GM18517 (cell line): ENCODE measurements around the gene DIS3L2.
"Not testable (repeated sequence)": the region's sequence is repeated elsewhere in the genome, so short reads cannot be mapped to it uniquely, and the experiment has no call there.

ENCODE experiments used
- ATAC-seq: cut with Tn5 transposase; IDR thresholded peaks from one replicate; pipeline ENCODE4 v1.9.1; 2021; ENCODE audit warnings: mild to moderate bottlenecking, moderate library complexity; ENCODE audit not compliant: unreplicated experiment

DIS3L2 gene

DNA sequence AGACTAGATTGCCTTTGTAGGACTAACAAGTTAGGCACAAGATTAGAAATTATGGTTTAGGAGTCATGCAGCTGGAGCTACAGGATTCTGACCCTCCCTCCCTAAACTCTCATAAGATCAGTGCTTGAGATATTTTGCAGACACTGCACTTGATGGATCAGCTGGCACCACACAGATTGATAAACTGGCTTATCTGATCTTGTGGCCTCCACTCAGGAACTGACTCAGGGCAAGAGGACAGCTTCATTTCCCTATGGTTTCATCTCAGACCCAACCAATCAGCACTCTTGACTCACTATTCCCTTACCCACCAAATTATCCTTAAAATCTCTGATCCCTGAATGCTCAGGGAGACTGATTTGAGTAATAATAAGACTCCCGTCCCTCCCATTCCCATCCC, 152.3 kb downstream of the DIS3L2 start:
- ATAC-seq = no peak

DNA sequence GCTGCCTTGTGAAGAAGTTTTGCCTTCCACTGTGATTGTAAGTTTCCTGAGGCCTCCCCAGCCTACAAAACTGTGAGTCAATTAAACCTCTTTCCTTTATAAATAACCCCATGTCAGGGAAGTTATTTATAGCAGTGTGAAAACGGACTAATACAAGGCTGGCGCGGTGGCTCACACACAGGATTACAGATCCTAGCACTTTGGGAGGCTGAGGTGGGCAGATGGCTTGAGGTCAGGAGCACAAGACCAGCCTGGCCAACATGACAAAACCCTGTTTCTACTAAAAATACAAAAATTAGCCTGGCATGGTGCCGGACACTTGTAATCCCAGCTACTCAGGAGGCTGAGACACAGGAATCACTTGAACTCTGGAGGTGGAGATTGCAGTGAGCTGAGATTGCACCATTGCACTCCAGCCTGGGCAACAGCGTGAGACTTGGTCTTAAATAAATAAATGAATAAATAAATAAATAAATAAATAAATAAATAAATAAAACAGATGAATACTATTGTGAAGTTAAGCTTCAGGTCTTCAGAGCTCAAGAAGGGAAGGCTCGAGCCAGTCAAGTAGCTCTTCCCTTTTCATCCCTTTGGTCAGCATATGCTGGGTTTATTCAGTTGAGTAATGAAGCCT, 154.3 kb downstream of the DIS3L2 start:
- ATAC-seq = not testable (repeated sequence)

DNA sequence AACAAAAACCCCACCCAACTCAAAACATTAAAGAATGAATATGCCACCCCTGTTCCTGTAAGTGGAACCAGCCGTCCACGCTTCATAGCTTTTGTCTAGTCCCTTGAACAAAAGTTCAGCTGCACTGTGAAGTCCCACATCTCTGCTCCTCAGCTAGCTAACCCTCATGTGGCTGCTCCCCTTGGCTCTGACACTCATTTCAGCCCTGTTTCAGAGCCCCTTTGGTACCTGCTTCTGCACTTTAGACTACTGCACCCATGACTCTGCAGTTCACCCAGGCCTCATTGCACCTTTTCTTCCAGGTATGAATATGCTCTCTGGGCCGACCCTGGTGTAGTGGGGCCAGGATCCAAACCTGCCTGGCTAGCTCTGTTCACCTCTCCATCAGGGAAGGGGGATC, 155.3 kb downstream of the DIS3L2 start:
- ATAC-seq = no peak

DNA sequence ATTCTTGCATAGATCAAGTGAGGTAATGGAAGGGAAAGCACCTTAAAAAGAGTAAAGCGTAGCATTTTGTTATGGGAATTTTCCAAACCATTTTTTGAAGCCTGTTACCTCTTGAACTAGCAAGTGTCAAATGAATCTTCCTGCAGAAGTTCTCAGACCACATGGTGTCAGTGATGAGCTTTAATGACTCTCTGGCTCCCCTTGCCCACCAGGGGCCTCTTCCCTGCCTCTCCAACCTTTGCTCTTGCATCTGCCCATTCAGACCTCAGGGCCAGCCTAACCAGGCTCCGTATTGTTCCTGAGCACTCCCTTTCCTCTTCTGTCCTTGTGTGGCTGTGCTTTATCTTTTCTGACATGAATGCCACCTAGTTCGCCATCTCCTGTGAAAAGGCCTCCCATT, 155.9 kb downstream of the DIS3L2 start:
- ATAC-seq = no peak

DNA sequence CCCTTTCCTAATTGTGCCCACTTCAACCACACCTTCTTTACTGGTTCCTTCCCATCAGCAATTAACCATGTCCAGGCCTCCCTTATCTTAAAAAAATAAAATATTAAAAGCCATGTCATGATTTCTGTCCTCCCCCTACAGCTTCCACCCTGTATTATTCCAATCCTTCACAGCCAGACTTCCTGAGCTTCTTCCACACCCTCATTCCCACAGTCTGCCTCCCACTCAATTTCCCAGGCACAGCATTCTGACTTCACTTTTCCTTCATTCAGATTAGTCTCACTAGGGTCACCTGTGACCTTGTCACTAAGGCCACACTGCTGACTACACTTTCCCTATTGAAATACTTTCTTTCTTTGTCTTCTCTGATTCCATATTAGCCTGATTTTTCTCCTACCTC, 159.4 kb downstream of the DIS3L2 start:
- ATAC-seq = no peak

DNA sequence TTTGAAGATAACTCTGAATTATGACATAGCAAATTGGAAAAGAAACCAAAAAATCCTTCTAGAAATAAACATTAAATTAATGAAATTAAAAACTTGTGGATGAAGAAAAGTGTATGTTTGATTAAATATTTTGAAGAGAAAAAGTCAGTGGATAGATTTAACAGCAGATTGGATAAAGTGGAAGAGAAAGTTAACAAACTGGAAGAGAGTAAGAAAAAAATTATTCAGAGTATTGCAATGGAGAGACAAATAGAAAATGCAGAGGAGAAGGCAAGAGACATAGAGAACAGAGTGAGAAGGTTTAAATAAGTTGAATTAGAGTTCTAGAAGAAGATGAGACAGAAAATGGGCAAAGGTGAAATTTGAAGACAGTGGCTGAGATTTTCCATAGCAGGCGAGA, 162.8 kb downstream of the DIS3L2 start:
- no peak for ATAC-seq

DNA sequence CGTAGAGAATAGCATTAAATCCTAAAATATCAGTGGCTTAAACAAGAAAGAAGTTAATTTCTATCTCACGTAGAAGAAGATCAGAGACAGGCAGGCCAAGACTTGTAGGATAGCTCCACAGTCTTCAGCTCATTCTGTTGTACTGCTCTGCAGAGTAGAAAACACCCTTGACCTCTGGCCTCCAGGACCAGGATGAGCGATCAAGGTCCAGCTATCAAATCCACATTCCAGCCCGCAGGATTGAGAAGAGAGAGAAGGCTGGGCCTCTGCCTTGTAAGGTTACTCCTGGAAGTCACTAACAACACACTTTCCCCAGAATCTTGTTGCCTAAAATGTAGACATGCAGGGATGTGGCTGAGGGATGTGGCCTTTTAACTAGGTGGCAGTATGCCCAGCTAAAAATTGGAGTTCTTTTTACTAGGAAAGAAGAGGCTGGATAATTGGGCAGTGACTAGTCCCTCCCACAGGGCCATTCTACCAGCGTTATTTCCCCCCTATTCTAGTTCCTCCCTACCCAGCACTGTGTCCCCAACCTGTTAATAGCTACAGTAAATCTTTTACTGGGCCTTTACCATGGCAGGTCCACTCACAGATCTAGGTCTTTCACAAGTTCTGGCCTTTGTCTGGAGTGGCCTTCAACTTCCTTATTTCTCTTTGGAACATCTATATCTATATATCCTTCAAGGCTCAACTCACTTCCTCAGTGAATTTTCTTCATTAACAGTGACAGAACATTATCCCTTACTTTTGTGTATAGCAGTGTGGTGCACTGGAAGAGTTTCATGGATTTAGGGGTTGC, 165.0 kb downstream of the DIS3L2 start:
- ATAC-seq = no peak

DNA sequence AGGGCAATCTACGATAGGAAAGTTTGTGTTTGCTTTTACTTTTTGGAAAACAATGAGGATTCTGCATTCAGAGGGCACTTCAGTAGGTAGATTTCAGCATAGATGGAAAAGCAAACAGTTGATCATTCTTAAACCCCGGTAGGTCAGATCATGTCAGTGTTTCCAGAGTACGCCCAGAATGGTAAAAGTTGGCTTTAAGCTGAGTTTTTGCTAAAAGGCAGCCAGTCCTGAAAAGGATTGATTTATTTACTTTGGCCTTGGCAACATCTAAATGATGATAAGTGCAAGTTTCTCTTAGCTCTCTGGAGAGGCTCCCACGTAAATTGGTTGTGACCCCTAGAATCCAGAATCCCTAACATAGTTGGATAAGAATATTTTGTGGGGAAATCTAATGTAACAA, 168.0 kb downstream of the DIS3L2 start:
- no peak for ATAC-seq

DNA sequence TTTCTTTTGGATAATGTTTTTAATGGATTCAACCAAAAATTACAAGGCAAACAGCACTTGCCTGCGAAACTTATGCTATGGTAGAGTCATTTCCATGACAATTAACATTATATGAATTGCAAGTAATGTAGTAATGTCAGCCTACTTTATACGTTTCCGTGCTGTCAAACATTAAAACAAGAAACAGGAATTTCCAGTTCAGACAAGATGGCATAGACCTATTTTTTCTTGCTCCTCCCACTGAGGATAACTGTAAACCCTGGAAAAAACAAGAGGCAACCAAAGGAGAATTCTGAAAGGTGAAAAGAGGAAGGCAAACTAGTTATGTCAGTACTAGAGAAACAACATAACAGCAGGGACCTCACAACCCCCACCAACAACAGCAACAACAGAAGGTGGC, 170.7 kb downstream of the DIS3L2 start:
- ATAC-seq = no peak

DNA sequence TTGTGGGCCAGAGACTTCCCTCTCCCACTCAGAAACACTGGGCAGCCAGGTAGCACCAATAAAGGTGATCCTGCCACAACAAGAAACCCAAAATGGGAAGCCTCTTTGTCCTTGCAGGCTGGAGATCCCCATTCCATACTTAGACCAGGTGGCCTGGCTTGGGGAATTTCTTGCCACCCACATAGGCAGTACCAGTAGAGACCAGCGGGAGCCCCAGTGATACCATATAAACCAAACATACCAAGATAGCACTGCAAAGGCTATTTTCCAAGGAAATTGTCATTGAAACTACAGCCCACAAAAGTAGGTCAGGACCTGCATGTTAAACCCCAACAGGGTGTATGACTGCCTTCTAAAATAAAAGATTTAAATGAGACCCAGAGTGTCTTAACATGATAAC, 171.6 kb downstream of the DIS3L2 start:
- no peak for ATAC-seq

DNA sequence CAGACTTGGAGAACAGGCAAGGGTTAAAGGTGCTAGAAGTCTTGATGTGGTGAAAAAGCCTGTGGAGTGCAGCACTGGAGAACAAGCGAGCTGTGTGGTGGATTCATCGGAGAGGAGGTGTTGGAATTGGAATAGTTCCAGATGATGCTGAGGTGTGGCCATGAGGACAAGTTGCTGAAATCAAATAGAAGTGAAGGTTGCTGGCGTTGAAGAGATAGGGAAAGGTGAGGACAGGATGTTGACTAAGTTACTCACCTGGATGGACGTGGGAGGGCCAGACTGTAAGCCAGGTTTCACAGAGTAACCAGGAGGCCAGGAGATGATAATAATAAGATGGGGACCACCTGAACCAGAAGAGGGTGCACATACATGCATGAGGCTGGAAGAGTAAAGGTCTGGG, 173.4 kb downstream of the DIS3L2 start:
- no peak for ATAC-seq

DNA sequence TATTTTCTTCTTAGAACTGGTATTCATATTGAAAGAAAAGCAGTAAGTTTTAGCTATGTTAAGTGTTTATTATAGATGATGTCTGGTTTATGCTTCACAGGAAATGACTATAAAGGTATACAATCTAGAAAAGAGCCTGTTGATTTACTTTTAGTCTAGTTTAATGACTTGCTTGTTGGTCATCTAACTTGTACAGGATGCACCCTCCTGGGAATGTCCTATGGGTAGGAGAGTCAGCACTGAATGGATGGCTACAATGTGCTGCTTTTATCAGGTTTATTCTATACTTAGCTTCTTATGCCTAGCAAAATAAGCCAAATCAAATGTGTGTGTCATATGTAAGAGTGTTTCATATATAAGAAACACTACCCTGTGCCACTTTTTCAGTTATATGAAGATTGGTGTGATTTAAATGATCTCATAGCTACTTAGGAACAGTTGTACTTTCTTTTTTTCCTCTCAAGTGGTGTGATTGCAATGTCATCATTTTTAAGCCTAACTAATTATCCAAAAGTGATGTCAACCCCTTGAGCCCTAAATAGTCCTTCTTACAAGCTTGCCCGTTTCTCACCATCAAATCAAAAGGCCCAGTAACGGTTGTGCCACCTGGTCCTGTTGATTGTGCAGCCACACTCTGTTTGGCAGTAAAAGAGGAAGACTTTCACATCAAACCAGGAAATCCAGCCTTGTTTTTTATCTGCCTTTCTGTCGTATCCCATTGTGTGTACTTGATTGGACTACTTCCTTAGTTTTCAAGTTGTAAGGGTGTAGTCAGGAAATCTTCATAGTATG, 176.0 kb downstream of the DIS3L2 start:
- no peak for ATAC-seq

DNA sequence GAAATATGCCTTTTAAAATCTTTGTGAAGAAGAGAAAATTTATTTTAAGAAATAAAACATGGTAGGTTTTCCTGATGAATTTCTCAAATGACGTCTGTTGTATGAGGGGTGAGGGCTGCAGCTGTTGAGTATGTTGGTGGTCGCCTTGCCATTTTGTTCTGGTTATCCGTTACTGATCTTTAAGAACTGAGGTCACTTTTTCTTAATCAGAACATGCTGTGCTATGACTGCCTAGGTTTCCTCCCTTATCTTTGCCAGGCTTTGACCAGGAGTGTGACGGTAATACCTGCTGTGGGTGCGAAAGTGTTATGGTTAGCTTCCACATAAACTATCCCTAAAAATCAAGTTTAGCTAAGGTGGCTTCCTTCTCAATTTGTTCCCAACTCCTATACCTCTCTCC, 176.9 kb downstream of the DIS3L2 start:
- ATAC-seq = no peak

DNA sequence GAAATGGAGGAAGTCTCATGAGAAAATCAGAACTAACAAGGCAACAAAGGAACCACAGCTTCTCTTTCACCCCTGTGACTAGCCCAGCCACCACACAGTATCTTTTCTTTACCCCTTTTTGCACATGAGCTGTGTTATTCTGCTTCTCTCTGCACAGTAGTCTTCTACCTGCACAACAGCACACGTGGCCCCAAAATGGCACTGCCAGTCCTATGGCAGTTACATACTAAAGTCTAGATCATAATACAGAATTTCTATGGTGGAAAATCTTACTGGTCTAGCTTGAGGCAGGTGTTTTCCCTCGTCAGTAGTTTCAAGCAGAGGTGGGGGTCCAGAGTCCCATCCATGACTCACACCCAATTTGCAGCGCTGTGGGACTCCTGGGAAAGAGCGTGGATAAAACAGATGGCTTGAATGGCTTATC, 177.7 kb downstream of the DIS3L2 start:
- ATAC-seq = no peak

DNA sequence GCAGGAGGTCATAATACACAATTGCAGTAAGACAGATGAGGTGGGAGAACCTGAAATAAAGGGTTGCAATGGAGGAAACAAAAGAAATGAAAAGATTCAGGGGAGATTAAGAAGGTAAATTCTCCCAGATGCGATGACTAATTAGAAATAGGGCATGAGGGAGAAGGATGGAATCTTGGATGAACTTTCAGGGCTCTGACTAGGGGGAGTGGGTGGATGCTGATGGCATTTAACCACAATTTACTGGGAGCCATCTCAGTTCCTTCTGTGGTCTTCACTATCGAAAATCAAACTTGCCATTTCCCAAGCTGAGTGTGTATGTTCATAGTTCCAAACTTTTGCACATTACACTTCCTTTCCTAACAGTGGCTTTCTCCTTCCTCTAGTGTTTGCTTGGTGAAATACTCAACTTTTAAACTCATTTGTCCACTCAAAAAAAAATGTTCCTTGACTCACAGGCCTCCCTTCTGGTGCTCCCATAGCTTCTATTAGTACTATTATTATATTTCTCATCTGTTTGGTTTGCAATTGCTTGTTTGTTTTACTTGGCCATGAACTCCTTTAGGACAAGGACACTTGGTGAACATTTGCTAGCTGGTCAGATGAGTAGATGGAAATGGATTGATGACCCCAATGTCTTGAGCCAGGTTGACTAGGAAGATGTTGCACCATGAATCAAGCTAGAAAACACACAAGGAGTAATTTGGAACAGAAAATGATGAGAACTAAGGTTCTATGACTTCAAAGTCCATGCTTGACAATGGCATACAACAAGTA, 178.5 kb downstream of the DIS3L2 start:
- no peak for ATAC-seq

DNA sequence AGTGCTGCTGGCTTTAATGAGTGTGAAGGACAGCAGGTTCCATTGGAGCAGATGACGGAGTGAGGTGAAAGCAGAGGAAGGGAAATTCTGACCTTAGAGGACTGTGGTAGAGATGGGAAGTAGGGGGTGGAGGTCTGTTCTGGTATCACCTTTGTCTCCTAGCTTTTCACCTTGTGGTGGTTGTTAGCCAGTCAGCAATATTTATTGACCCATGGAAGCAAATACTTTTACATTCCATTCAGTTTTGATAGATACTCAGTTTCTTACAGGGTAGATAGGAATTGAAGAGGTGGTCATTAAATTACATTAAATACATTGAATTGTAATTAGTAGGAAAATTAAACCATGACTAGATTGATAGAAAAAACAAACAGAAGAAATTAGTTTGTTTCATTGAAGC, 180.1 kb downstream of the DIS3L2 start:
- ATAC-seq = no peak

DNA sequence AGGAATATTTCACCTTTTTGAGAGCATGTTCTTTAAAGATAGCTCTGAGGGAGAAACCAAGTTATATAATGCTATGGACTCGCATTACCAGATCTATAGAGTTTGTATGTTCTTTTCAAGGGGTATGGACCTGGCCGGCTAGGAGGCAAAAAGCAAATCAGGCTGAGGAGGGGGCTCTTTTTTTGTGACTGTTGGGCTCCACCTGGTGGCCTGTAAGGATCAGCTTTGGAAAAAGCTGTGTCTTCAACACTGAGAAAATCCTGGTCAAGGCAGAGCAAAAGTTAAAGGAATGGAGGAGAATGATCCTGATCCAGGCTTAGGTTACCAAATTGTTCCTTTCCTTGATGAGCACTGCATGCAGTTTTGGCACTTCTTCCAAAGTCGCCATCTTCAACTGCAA, 180.5 kb downstream of the DIS3L2 start:
- ATAC-seq = no peak

DNA sequence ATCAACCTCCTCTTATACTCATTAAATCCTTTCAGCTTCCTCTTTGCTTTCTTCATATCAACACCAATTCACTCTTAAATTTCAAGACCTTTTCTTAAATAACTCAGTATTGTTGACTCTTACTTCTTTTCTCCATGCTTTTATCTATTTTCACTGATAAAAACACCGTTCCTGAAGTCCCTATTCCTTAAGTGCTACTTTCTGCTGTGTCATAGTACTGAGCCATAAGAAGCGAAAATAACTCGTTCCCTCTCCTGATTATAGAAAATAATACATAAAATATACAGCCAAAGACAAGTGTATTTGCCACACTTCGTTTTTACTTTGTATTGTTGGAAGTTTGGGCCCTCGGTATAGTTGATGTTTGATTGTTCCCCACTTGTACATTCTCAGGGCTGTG, 181.0 kb downstream of the DIS3L2 start:
- no peak for ATAC-seq

DNA sequence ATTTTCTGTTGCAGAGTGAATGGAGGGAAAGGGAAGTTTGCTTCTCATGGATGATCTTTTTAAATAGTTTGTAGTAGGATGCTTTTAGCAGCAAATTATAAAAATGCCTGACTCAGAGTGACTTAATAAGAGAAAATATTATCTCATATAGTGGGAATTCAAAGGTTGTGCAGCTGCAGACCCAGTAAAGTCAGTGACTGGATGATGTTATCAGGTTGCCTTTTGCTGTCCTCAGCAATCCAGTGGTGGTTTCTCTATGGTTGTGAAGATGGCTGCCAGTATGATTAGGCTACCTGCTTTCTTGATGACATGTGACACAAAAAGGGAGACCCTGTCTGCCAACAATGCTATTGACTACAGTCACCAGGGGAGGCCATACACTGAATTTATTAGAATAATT, 184.8 kb downstream of the DIS3L2 start:
- ATAC-seq = no peak

DNA sequence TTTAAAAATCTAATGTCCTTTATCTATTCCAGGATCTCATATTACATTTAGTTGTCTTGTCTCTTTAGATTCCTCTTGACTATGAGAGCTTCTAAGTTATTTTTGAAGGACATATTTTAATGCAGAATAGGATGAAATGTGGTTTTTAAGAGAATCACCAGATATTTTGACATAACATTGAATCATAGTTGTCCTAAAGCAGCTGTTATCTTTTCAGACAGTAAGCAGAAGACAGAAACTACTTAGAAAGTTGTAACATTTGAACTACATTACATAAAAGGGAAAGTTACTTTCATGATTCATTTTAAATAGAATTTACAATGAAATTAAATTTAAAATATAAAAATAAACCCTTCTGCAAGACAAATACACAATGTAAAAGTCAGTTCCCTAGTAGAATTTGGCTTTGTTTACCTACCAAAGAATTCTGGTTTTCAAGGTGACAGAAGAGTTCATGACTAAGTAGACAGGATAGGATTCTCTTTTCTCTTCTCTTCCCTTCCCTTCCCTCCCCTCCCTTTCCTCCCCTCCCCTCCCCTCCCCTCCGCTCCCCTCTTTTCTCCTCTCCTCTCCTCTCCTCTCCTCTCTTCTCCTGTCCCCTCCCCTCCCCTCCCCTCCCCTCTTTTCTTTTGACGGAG, 186.0 kb downstream of the DIS3L2 start:
- ATAC-seq = no peak

DNA sequence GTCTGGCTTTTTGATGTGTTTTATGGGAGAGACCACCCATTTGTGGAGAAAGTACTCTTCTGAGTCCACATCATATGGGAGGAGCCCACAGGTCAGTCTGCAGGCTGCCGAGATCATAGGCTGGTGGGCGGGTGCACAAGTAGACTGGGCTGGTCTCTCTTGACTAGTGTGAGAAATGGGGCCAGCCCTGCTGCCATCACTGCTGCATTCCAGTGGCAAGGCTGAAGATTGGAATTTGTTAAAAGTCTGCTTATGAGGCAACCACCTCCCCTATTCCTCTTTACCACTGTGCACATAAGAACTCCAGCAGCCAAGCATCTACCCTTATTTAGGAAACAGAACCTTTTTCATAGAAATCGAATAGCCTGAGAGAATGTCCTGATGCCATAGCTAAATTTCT, 200.7 kb downstream of the DIS3L2 start:
- ATAC-seq = no peak
